Endothelial cell (in vitro differentiated cells): ENCODE results near the gene ELOVL6. TPM values are rescaled to one million over a fixed set of nuclear protein-coding genes. Genes with fewer than 3 reads are reported as not detected.

ENCODE experiments used
- DNase-seq: peaks from one replicate; pipeline ENCODE4 v3.0.0; 2021; ENCODE audit warnings: low spot score
- H3K27ac Mint-ChIP-seq: one replicate; pipeline ENCODE4 v1.8.0; 2021; ENCODE audit warnings: mixed read lengths, inconsistent platforms; ENCODE audit not compliant: unreplicated experiment
- H3K27me3 Mint-ChIP-seq: one replicate; pipeline ENCODE4 v1.8.0; 2021; ENCODE audit warnings: mild to moderate bottlenecking, moderate library complexity, mixed read lengths, inconsistent platforms; ENCODE audit not compliant: unreplicated experiment
- H3K36me3 Mint-ChIP-seq: one replicate; pipeline ENCODE4 v1.8.0; 2021; ENCODE audit warnings: mild to moderate bottlenecking, low read depth, mixed read lengths, inconsistent platforms; ENCODE audit not compliant: unreplicated experiment
- H3K4me1 Mint-ChIP-seq: one replicate; pipeline ENCODE4 v1.8.0; 2021; ENCODE audit warnings: mild to moderate bottlenecking, mixed read lengths, inconsistent platforms; ENCODE audit not compliant: unreplicated experiment
- H3K4me3 Mint-ChIP-seq: one replicate; pipeline ENCODE4 v1.8.0; 2021; ENCODE audit warnings: mild to moderate bottlenecking, mixed read lengths, inconsistent platforms; ENCODE audit not compliant: unreplicated experiment
- H3K9me3 Mint-ChIP-seq: one replicate; pipeline ENCODE4 v1.8.0; 2021; ENCODE audit warnings: mixed read lengths, inconsistent platforms; ENCODE audit not compliant: unreplicated experiment
- total RNA-seq: library from RNA; stranded (reverse); fragmentation: NEBNext Ultra II Directional; extraction: Animal tissue kit (Norgen Biotek cat#: 25700); gene quantifications from one replicate; pipeline ENCODE4 v1.2.1, GENCODE V29; 2021; ENCODE audit not compliant: unreplicated experiment
- TF ChIP-seq, protein P1 (sequence below): fragments of 200-600 bp; sonication (generic); IDR thresholded peaks from one replicate; pipeline ENCODE4 v1.5.0; 2021; ENCODE audit warnings: antibody characterized with exemption; ENCODE audit not compliant: unreplicated experiment

Gene ELOVL6
- total RNA-seq, 1 donor from 2014 or later, result 31.0 TPM

DNA sequence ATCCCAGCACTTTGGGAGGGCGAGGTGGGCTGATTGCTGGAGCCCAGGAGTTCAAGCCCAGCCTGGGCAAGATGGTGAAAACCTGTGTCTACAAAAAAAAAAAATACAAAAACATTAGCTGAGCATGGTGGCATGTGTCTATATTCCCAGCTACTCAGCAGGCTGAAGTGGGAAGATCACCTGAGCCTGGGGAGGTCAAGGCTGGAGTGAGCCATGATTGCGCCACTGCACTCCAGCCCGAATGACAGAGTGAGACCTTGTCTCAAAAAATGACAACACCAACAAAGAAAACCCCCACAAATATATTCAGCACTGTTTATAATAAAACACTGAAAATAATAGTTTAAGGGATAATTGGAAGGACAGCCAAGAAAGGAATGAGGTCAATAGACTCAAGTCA is 3.6 kb upstream of the ELOVL6 start:
- no peak overlapping the region for H3K27ac Mint-ChIP-seq
- no peak overlapping the region for H3K4me3 Mint-ChIP-seq
- H3K4me1 Mint-ChIP-seq, result peaks cover 3% of the 10 kb centered on the region
- no peaks in the 10 kb centered on the region for H3K9me3 Mint-ChIP-seq
- DNase-seq, result no peak
- H3K36me3 Mint-ChIP-seq, result no peaks in the 10 kb centered on the region
- H3K27me3 Mint-ChIP-seq, result peaks cover 5% of the 10 kb centered on the region
- TF ChIP-seq, protein P1, sequence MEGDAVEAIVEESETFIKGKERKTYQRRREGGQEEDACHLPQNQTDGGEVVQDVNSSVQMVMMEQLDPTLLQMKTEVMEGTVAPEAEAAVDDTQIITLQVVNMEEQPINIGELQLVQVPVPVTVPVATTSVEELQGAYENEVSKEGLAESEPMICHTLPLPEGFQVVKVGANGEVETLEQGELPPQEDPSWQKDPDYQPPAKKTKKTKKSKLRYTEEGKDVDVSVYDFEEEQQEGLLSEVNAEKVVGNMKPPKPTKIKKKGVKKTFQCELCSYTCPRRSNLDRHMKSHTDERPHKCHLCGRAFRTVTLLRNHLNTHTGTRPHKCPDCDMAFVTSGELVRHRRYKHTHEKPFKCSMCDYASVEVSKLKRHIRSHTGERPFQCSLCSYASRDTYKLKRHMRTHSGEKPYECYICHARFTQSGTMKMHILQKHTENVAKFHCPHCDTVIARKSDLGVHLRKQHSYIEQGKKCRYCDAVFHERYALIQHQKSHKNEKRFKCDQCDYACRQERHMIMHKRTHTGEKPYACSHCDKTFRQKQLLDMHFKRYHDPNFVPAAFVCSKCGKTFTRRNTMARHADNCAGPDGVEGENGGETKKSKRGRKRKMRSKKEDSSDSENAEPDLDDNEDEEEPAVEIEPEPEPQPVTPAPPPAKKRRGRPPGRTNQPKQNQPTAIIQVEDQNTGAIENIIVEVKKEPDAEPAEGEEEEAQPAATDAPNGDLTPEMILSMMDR, result no peak

DNA sequence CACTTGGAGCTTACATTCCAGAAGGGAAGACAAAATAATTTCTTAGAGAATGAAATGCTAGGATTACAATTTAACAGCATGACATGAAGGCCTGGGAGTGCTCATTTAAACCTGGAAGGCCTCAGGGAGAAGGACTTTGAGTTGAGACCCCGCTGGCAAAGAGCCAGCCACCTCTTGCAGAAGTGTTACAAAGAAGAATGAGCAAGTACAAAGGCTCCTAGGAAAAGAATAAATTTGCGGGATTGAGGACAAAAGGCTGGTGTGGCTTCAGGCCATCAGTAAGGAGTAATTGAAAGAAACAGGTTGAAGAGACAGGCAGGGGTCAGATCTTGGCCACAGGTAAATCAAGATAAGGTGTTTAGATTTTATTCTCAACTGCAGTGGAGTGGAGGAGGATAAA is 3.1 kb upstream of the ELOVL6 start:
- no peaks in the 10 kb centered on the region for H3K36me3 Mint-ChIP-seq
- H3K27ac Mint-ChIP-seq, result no peak overlapping the region
- H3K9me3 Mint-ChIP-seq, result no peaks in the 10 kb centered on the region
- peaks cover 5% of the 10 kb centered on the region for H3K27me3 Mint-ChIP-seq
- TF ChIP-seq, protein P1, result no peak
- peaks cover 3% of the 10 kb centered on the region for H3K4me1 Mint-ChIP-seq
- H3K4me3 Mint-ChIP-seq, result no peak overlapping the region
- DNase-seq, result no peak

DNA sequence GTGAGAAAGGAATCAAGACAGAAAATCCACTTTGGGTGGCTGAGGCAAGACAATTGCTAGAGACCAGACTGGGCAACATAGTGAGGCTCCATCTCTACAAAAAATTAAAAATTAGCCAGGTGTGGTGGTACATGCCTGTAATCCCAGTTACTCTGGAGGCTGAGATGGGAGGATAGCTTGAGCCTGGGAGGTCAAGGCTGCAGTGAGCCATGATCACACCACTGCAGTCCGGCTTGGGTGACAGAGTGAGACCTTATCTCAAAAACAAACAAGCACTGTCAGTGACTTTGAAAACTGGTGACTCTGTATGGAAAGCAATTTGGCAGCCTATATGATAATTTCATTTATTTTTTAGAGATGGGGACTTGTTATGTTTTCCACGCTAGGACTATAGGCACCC is 2.3 kb upstream of the ELOVL6 start:
- TF ChIP-seq, protein P1, result no peak
- H3K4me3 Mint-ChIP-seq, result no peak overlapping the region
- peaks cover 10% of the 10 kb centered on the region for H3K27me3 Mint-ChIP-seq
- H3K36me3 Mint-ChIP-seq, result peaks cover 3% of the 10 kb centered on the region
- H3K9me3 Mint-ChIP-seq, result no peaks in the 10 kb centered on the region
- DNase-seq, result no peak
- peaks cover 7% of the 10 kb centered on the region for H3K4me1 Mint-ChIP-seq
- no peak overlapping the region for H3K27ac Mint-ChIP-seq

DNA sequence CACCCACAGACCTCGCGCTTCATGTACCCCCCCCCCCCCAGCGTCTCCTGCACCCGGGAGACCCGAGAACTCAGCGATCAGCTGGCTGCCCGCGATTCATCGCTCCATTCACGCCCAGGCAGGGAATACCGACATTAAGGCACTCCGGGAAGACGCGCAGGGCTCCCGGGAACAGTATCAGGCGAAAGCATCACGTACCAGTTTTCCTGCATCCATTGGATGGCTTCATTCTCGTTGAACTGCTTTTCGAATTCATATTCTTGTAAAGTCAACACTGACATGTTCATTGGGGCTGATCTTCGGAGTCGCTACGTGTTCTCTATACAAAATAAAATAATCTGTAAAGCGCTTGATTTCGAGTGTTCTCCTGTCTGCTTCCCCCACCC is 373 bp downstream of the ELOVL6 start:
- H3K4me1 Mint-ChIP-seq, result peaks cover 19% of the 10 kb centered on the region

DNA sequence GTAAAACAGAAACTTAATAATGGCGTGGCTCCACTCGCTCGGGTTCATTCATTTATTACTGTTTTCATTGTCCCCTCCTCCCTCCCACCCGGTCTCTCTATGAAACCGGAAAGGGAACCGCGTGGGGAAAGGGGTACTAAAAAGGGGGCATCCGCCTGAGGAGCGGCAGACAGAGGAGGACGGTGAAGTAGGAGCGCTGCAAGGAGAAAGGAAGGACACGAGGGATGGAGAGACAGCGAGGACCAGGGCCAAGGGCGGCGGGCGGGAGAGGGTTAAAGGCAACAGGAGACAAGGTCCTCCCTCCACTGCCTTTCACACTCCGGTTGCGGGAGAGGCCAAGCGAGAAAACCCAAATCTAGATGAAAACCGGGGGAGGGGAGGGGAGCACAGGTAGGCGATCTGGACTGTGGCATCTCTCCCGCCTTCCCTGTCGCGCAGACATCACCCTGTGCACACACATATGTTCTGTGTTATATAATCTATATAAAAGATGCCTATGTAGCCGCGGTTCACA is 829 bp downstream of the ELOVL6 start:
- TF ChIP-seq, protein P1, result no peak
- Mint-ChIP-seq H3K4me3 (peak overlapping the region; percentile 99), H3K27ac (peak overlapping the region; percentile 84), H3K36me3 (peaks cover 4% of the 10 kb centered on the region), H3K9me3 (no peaks in the 10 kb centered on the region), H3K27me3 (peaks cover 13% of the 10 kb centered on the region), H3K4me1 (peaks cover 23% of the 10 kb centered on the region)
- DNase-seq, result peak; percentile 43

More for the DNA sequence above, 373 bp downstream of the ELOVL6 start:
- Mint-ChIP-seq H3K27me3 (peaks cover 13% of the 10 kb centered on the region), H3K4me3 (peak overlapping the region; percentile 99), H3K9me3 (no peaks in the 10 kb centered on the region), H3K27ac (peak overlapping the region; percentile 59), H3K36me3 (peaks cover 4% of the 10 kb centered on the region)
- peak; percentile 31 for DNase-seq
- TF ChIP-seq, protein P1, result no peak
